Neural crest cell (in vitro differentiated cells): Measurements from ENCODE around the gene FSIP1. TPM values are rescaled to one million over a fixed set of nuclear protein-coding genes. Genes with fewer than 3 reads are reported as not detected.

Experiments used
- DNase-seq: peaks from one replicate; pipeline ENCODE4 v3.0.0; 2021; ENCODE audit warnings: low read depth, mixed read lengths, low spot score
- H3K27ac Mint-ChIP-seq: one replicate; pipeline ENCODE4 v1.8.0; 2021; ENCODE audit warnings: mild to moderate bottlenecking, mixed read lengths; ENCODE audit not compliant: unreplicated experiment
- H3K27me3 Mint-ChIP-seq: 2 replicates; pipeline ENCODE4 v1.8.0; 2021; ENCODE audit warnings: low read depth, mild to moderate bottlenecking, mixed read lengths
- H3K36me3 Mint-ChIP-seq: 2 replicates; pipeline ENCODE4 v1.8.0; 2021; ENCODE audit warnings: low read depth, mild to moderate bottlenecking, mixed read lengths
- H3K4me1 Mint-ChIP-seq: 2 replicates; pipeline ENCODE4 v1.8.0; 2021; ENCODE audit warnings: mixed read lengths
- H3K4me3 Mint-ChIP-seq: one replicate; pipeline ENCODE4 v1.8.0; 2021; ENCODE audit warnings: mild to moderate bottlenecking, mixed read lengths
- H3K9me3 Mint-ChIP-seq: 2 replicates; pipeline ENCODE4 v1.8.0; 2021; ENCODE audit warnings: mixed read lengths
- CTCF ChIP-seq: fragments of 200-600 bp; sonication (generic); conservative IDR thresholded peaks from 2 replicates; pipeline ENCODE4 v1.5.0; 2021; ENCODE audit warnings: antibody characterized with exemption, mild to moderate bottlenecking
- total RNA-seq: library from RNA; stranded (reverse); gene quantifications from 2 replicates; pipeline ENCODE4 v1.2.1, GENCODE V29; 2021

The FSIP1 gene
- total RNA-seq, 1 donor from 2014 or later: 8.1 TPM

GRCh38 chr15:39784125-39784524 is 1.5 kb upstream of the FSIP1 start:
- TF ChIP-seq CTCF: no peak
- DNase-seq: no peak
- H3K36me3 Mint-ChIP-seq: peaks cover 4% of the 10 kb centered on the region
- H3K4me3 Mint-ChIP-seq: peak overlapping the region; percentile 89
- H3K9me3 Mint-ChIP-seq: peaks cover 8% of the 10 kb centered on the region
- H3K27ac Mint-ChIP-seq: no peak overlapping the region
- peaks cover 57% of the 10 kb centered on the region for H3K4me1 Mint-ChIP-seq
- H3K27me3 Mint-ChIP-seq: no peaks in the 10 kb centered on the region

- Mint-ChIP-seq H3K27ac (peak overlapping the region; percentile 98), H3K36me3 (peaks cover 4% of the 10 kb centered on the region), H3K4me3 (peak overlapping the region; percentile 89), H3K27me3 (no peaks in the 10 kb centered on the region), H3K4me1 (peaks cover 61% of the 10 kb centered on the region), H3K9me3 (peaks cover 8% of the 10 kb centered on the region)
- DNase-seq: no peak
- no peak for TF ChIP-seq CTCF
Observed at GRCh38 chr15:39783244-39783820, 691 bp upstream of the FSIP1 start.

GRCh38 chr15:39781967-39782302 is 706 bp downstream of the FSIP1 start:
- TF ChIP-seq CTCF: no peak
- peaks cover 4% of the 10 kb centered on the region for H3K36me3 Mint-ChIP-seq
- peaks cover 11% of the 10 kb centered on the region for H3K9me3 Mint-ChIP-seq
- H3K27ac Mint-ChIP-seq: peak overlapping the region; percentile 45
- no peak for DNase-seq
- peaks cover 68% of the 10 kb centered on the region for H3K4me1 Mint-ChIP-seq
- no peaks in the 10 kb centered on the region for H3K27me3 Mint-ChIP-seq
- H3K4me3 Mint-ChIP-seq: peak overlapping the region; percentile 89

GRCh38 chr15:39781147-39781966 is 1.3 kb downstream of the FSIP1 start:
- peaks cover 68% of the 10 kb centered on the region for H3K4me1 Mint-ChIP-seq
- H3K27ac Mint-ChIP-seq: no peak overlapping the region
- H3K9me3 Mint-ChIP-seq: peaks cover 11% of the 10 kb centered on the region
- peak overlapping the region; percentile 89 for H3K4me3 Mint-ChIP-seq
- no peak for DNase-seq
- no peak for TF ChIP-seq CTCF
- no peaks in the 10 kb centered on the region for H3K27me3 Mint-ChIP-seq
- peaks cover 4% of the 10 kb centered on the region for H3K36me3 Mint-ChIP-seq

GRCh38 chr15:39778021-39778420 is 4.6 kb downstream of the FSIP1 start:
- Mint-ChIP-seq H3K27me3 (no peaks in the 10 kb centered on the region), H3K4me1 (peaks cover 47% of the 10 kb centered on the region), H3K36me3 (peaks cover 3% of the 10 kb centered on the region), H3K27ac (no peak overlapping the region), H3K4me3 (peak overlapping the region; percentile 71), H3K9me3 (peaks cover 11% of the 10 kb centered on the region)
- TF ChIP-seq CTCF: no peak
- DNase-seq: no peak
